ENCODE data around the gene SRMS.
"Not testable (repeated sequence)": the region's sequence is repeated elsewhere in the genome, so short reads cannot be mapped to it uniquely, and the experiment has no call there.

SRMS gene

GRCh38 chr20:63560333-63560805 lies 12.8 kb upstream of the SRMS start:
- Histone ChIP-seq H3K27ac (ENCODE audit: low read length) (no peak overlapping the region), H3K4me3 (ENCODE audit: low read length) (no peak overlapping the region), H3K4me2 (ENCODE audit: low read depth, low read length) (no peak overlapping the region), H3K9ac (ENCODE audit: low read length) (no peak overlapping the region), H3K27me3 (replicated peaks; ENCODE audit: insufficient read depth, low read length) (peaks cover 11% of the 10 kb centered on the region), H4K20me1 (ENCODE audit: insufficient read depth, low read length) (no peaks in the 10 kb centered on the region), H3F3A (ENCODE audit: insufficient read depth, low read length) (no peaks in the 10 kb centered on the region), H3K4me1 (ENCODE audit: low read length) (no peaks in the 10 kb centered on the region), H3K9me2 (replicated peaks; ENCODE audit: insufficient read depth, low read length) (no peaks in the 10 kb centered on the region), H3K9me3 (replicated peaks; ENCODE audit: insufficient read depth, low read length) (no peaks in the 10 kb centered on the region), H3K36me3 (replicated peaks; ENCODE audit: insufficient read depth, low read length) (no peaks in the 10 kb centered on the region), H3K79me2 (ENCODE audit: low read length) (no peaks in the 10 kb centered on the region), H2AFZ (ENCODE audit: low read length) (no peak overlapping the region)
- TF ChIP-seq EZH2phosphoT487 (IDR thresholded peaks at IDR 0.05; ENCODE audit: low read length): no peak
- TF ChIP-seq EZH2 (optimal IDR thresholded peaks at IDR 0.05; ENCODE audit: low read depth, low read length): no peak
- TF ChIP-seq, protein P1, sequence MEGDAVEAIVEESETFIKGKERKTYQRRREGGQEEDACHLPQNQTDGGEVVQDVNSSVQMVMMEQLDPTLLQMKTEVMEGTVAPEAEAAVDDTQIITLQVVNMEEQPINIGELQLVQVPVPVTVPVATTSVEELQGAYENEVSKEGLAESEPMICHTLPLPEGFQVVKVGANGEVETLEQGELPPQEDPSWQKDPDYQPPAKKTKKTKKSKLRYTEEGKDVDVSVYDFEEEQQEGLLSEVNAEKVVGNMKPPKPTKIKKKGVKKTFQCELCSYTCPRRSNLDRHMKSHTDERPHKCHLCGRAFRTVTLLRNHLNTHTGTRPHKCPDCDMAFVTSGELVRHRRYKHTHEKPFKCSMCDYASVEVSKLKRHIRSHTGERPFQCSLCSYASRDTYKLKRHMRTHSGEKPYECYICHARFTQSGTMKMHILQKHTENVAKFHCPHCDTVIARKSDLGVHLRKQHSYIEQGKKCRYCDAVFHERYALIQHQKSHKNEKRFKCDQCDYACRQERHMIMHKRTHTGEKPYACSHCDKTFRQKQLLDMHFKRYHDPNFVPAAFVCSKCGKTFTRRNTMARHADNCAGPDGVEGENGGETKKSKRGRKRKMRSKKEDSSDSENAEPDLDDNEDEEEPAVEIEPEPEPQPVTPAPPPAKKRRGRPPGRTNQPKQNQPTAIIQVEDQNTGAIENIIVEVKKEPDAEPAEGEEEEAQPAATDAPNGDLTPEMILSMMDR (IDR thresholded peaks at IDR 0.05; ENCODE audit: low read length): no peak
- DNase-seq: no peak

DNA sequence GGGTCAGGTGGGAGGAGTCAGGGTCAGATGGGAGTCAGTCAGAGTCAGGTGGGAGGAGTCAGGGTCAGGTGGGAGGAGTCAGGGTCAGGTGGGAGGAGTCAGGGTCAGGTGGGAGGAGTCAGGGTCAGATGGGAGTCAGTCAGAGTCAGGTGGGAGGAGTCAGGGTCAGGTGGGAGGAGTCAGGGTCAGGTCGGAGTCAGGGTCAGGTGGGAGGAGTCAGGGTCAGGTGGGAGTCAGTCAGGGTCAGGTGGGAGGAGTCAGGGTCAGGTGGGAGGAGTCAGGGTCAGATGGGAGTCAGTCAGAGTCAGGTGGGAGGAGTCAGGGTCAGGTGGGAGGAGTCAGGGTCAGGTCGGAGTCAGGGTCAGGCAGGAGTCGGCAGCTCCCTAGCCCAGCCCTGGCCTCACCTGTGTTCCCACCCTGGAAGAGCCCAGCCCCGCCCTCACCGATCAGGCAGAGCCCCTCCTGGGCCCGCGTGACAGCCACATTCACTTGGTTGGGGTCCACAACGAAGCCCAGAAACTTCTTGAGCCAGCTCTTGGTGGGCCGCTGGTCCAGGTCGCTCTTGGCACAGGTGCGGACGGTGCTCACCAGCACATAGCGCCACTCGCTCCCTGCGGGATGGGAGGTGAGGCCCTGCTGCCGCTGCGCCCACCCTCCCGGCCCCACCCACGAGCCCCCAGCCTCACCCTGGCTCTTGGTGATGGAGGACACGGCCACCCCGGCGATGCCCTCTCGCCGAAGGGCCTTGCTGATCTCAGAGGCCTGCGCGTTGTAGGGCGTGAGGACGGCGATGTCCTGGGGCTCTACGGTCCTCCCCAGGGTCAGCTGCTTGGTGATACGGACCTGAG lies 12.2 kb upstream of the SRMS start:
- not testable (repeated sequence) for H3K9me2 ChIP-seq (replicated peaks; ENCODE audit: insufficient read depth, low read length); H3F3A ChIP-seq (ENCODE audit: insufficient read depth, low read length); H4K20me1 ChIP-seq (ENCODE audit: insufficient read depth, low read length); DNase-seq; H3K4me1 ChIP-seq (ENCODE audit: low read length); H3K36me3 ChIP-seq (replicated peaks; ENCODE audit: insufficient read depth, low read length); H3K27ac ChIP-seq (ENCODE audit: low read length); H2AFZ ChIP-seq (ENCODE audit: low read length); H3K4me3 ChIP-seq (ENCODE audit: low read length); H3K9ac ChIP-seq (ENCODE audit: low read length); H3K79me2 ChIP-seq (ENCODE audit: low read length); H3K9me3 ChIP-seq (replicated peaks; ENCODE audit: insufficient read depth, low read length); H3K4me2 ChIP-seq (ENCODE audit: low read depth, low read length)
- peaks cover 17% of the 10 kb centered on the region for H3K27me3 ChIP-seq (replicated peaks; ENCODE audit: insufficient read depth, low read length)

- H4K20me1 ChIP-seq (ENCODE audit: insufficient read depth, low read length): no peaks in the 10 kb centered on the region
- H2AFZ ChIP-seq (ENCODE audit: low read length): no peak overlapping the region
- H3K9ac ChIP-seq (ENCODE audit: low read length): no peak overlapping the region
- H3K79me2 ChIP-seq (ENCODE audit: low read length): no peaks in the 10 kb centered on the region
- no peak overlapping the region for H3K4me2 ChIP-seq (ENCODE audit: low read depth, low read length)
- H3F3A ChIP-seq (ENCODE audit: insufficient read depth, low read length): no peaks in the 10 kb centered on the region
- H3K9me2 ChIP-seq (replicated peaks; ENCODE audit: insufficient read depth, low read length): no peaks in the 10 kb centered on the region
- TF ChIP-seq EZH2phosphoT487 (IDR thresholded peaks at IDR 0.05; ENCODE audit: low read length) (no peak), EZH2 (optimal IDR thresholded peaks at IDR 0.05; ENCODE audit: low read depth, low read length) (no peak)
- TF ChIP-seq, protein P1 (IDR thresholded peaks at IDR 0.05; ENCODE audit: low read length): no peak
- H3K27ac ChIP-seq (ENCODE audit: low read length): no peak overlapping the region
- peaks cover 25% of the 10 kb centered on the region for H3K27me3 ChIP-seq (replicated peaks; ENCODE audit: insufficient read depth, low read length)
- no peaks in the 10 kb centered on the region for H3K4me1 ChIP-seq (ENCODE audit: low read length)
- H3K4me3 ChIP-seq (ENCODE audit: low read length): no peak overlapping the region
- no peaks in the 10 kb centered on the region for H3K9me3 ChIP-seq (replicated peaks; ENCODE audit: insufficient read depth, low read length)
- no peaks in the 10 kb centered on the region for H3K36me3 ChIP-seq (replicated peaks; ENCODE audit: insufficient read depth, low read length)
- no peak for DNase-seq
Measured at GRCh38 chr20:63558804-63559484, 11.4 kb upstream of the SRMS start.

Measured in MM.1S (cell line).